A204.1 (cell line): ENCODE results near the gene GLS2.
"Not testable (repeated sequence)": the region's sequence is repeated elsewhere in the genome, so short reads cannot be mapped to it uniquely, and the experiment has no call there.

ENCODE experiments used
- FAIRE-seq: peaks from 2 replicates; lab custom pipeline; 2012; peaks lifted over from hg19 to GRCh38; lab: Jason Lieb, UNC

Gene GLS2

DNA sequence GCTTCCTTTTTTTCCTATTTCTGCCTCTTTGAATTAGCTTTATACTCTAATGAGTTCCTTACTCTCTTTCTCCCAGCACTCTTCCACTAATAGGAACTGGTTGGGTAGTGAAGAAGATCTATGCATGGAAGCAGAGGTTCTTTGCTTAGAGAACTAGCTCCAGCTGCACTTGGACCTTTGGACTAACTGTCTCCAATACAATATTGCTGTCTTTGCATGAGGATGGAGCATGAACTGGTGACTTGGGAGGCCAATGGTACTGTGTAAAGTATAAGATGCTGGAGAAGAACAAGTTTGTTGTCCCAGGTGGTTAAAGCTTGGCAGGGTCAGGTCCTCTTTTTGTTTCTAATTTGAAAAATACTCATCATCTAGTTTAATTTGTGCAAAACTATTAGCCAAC is 2.4 kb upstream of the GLS2 start:
- no peak for FAIRE-seq

DNA sequence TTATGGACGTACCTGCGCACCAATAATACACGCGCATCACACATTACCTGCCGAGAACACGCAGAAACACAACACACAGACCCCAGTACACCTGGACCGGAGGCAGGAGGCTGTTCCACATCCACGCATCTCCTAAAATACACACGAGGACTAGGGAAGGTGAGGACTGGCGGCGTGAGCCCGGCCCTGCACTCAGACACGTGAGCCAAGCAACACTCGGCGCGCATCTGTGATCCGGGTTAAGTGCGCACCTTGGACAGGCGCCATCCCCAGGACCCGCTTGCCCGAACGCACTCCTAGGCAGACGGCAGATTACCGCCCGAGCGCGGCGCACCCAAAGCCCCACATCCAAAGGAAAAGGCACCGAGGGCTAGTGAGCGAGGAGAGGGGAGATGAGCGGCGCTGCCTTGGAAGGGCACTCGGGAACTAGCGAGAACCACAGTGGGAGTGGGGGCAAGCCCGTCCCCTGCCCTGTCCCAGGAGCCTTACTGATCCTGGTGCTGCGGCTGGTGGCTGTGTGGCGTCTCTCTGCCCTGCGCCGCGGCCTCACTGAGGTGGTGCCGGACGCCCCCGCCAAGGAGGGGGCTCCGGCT is 417 bp downstream of the GLS2 start:
- no peak for FAIRE-seq

DNA sequence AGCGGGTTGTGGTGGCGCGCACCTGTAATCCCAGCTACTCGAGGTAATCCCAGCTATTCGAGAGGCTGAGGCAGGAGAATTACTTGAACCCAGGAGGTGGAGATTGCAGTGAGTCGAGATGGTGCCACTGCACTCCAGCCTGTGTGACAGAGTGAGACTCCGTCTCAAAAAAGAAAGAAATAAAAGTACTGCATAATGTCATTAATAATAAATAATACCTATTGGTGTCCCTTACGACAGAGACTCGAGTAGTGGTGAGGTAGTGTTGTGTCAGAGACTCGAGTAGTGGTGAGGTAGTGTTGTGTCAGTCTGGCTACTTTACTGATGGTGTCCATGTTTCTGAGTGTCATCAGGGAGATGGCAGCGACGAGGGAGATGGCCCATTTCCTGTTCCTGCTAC is 1.3 kb downstream of the GLS2 start:
- no peak for FAIRE-seq

DNA sequence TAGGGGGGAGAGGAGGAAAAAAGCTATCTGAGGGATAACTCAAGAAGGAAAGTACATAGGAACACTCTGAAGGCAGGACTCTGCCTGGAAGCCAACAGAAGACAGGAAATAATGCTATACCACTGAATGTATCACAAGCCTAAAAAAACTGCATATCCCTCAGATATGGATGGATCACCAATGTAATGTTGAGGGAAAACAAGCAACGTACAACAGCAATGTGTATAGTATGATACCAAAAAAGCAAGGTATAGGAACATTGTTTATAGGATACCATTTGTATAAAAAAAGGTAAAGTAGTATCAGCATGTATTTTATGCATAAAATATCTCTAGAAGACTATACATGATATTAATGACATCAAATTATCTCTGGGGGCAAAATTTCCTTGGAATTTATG is 3.4 kb downstream of the GLS2 start:
- no peak for FAIRE-seq

DNA sequence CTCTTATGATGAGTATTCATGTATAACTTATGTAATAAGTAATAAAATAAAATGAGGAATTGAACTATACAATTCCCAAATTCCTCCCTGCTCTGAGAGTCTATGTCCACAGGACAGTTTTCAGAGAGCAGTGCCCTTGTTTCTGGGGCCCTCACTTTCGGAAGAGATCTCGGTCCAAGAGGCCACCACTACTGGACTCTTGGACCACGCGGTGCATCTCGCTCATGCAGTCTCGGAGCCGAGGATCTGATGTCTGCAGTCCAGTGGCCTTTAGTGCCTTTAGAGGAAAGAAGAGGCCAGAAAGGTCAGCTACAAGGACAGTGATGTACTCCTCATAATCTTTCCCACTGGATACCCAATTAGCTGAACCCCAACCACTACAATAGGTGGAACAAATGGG is 8.3 kb downstream of the GLS2 start:
- FAIRE-seq: no peak

DNA sequence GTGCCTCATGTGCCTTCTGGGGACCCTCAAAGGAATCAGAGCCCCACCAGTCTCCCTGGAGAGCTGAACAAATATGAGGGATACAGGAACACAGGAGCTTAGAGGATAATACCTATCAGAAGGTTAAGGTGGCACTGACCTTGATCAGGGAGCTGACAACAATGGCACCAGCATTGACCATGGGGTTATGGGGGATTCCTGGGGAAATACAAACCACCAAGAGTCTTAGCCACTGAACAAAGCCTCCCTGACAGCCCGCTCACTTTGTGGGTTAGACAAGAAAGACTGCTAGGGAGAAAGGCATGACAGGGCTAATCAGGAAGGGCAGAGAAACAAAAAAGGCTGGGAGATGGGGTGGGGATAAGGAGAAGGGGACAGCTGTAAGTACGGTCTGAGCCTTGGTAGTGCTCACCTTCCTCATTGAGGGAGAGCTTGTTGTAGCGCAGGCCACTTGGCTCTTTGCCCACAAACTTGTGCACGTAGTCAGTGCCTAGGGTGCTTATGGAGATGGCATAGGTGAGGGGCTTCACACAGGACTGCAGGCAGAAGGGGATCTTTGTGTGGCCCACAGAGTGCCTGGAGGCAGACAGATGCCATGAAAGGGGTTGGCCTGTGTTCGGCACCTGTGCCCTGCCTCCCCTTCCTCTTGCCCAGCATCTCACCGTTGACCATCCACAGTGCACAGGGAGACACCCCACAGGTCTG is 10.3 kb downstream of the GLS2 start:
- no peak for FAIRE-seq

DNA sequence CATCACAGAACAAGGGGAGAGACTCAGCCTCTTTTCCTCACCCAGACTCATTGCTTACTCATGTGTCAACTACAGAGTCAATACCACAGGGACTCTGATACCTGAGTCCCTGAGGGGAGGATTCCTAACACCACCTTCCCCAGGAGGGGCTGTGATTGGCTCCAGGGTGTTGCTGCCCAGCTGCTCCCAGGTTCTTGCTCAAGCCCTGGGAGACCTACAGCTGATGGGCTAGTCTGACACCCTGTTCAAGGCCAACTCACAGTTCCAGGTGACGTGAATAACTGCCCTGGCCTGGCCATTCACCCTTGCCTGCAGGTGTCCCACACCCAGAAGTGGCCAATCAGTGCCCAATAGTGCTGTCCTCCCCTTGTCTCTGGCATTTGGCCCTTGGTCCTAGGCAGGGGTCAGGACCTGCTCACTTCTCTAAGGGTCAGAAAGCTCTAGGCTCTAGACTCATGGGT is 11.0 kb downstream of the GLS2 start:
- FAIRE-seq: no peak

DNA sequence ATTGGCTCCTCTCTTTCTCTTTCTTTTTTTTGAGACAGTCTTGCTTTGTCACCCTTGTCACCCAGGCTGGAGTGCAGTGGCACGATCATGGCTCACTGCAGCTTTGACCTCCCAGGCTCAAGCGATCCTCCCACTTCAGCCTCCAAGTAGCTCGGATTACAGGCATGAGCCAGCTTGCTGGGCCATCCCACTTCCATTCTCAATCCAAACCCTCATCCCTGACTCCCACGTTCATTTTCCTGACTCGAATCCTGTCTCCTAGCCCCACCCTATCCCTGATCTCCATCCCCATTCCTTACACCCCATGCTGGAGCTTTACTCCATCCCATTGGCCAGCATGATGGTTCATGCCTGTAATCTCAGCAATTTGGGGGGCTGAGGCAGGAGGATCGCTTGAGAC is 11.8 kb downstream of the GLS2 start:
- no peak for FAIRE-seq

DNA sequence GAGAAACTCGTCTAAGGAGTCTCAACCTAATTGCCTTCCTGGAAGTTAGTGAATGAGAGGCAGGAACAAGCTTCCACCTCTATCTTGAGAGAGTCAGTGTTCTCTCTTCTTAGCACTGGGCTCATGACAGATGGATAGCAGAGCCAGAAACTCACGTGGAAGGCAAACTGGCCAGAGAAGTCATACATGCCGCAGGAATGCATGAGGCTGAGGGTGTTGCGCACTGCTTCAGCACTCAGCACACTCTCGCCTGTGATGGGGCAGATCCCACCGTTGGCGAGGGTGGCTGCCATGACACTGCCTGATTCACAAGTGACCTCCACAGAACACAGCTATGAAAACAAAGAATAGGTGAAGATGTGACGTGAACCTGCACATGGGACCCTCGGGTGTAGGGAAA is 13.6 kb downstream of the GLS2 start:
- no peak for FAIRE-seq

DNA sequence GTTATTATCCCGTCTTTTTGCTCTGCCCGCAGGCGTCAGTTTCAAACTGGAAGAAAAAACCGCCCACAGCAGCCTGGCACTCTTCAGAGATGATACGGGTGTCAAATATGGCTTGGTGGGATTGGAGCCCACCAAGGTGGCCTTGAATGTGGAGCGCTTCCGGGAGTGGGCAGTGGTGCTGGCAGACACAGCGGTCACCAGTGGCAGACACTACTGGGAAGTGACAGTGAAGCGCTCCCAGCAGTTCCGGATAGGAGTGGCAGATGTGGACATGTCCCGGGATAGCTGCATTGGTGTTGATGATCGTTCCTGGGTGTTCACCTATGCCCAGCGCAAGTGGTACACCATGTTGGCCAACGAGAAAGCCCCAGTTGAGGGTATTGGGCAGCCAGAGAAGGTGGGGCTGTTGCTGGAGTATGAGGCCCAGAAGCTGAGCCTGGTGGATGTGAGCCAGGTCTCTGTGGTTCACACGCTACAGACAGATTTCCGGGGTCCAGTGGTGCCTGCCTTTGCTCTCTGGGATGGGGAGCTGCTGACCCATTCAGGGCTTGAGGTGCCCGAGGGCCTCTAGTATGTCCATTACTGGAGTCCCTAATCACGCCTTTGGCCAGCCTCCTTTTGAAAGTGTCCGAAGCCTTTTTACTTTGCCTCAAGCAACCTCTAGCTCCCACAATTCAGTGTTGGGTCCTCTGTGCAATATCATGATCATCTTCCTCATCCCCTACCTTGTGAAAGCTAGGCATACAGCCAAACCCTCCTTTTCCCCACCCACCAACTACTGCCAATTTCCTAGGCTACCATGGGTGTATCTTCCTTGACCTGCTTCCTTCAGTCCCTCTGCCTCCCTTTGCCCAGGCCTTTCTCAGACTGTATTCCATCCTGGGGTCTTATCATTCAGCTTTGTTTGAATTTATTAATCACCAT is 18.7 kb downstream of the GLS2 start:
- no peak for FAIRE-seq

DNA sequence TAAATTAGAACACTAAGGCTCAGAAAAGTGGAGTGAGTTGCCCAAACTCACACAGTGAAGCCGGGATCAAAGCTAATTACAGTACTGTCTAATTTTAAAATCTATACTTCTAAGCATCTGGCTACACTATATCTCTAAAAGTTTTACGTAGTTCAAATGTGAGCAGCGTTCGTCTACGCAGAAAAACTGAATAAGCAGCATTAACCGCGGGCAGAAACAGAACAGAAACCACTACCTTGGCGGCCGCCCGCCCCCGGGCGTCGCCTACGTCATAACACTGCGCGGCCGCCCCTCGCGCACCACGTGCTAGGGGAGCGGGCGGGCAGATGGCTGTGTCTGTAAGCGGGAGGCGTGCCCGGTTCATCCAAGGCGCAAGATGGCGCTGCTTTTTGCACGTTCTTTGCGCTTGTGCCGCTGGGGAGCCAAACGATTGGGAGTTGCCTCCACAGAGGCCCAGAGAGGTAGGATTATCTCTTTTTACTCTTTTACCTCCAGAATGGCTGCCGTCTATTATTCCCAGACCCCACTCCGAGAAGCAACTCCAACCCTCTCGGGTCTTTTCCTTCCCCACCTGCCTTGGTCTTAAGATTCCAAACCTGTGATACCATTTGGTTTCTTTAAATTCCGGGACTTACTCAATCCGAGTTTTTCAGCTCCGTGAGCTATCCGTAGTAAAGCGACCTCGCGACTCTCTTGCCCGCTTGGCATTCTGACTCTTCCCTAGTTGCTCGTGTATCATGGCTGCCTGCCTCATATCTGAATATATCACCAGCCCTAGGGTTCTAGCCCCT is 19.6 kb downstream of the GLS2 start, which contains the start of gene SPRYD4:
Gene SPRYD4, plus strand, starts transcription at position 363 of the 791 bp plus-strand sequence. Its CDS starts 14 bp downstream, at position 377.
- peak; percentile 68 for FAIRE-seq

DNA sequence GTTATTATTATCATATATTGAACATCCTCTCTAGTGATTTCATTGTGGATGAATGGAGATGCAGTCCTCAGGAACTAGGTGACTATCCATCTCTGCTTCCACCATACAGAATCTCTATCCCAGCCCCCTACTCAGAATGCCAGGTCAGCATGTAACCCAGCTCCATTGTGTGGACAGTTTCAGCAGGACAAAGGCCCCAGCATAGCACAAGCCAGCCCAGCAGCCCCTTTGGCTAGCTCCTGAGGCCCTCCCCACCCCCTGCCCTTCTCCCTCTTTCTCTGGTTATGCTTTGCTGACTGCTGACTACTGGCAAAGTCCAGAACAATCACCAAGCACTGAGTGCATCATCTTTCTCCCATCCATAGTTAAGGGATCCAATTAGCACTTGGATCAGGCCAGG is 25.4 kb downstream of the GLS2 start:
- FAIRE-seq: no peak

DNA sequence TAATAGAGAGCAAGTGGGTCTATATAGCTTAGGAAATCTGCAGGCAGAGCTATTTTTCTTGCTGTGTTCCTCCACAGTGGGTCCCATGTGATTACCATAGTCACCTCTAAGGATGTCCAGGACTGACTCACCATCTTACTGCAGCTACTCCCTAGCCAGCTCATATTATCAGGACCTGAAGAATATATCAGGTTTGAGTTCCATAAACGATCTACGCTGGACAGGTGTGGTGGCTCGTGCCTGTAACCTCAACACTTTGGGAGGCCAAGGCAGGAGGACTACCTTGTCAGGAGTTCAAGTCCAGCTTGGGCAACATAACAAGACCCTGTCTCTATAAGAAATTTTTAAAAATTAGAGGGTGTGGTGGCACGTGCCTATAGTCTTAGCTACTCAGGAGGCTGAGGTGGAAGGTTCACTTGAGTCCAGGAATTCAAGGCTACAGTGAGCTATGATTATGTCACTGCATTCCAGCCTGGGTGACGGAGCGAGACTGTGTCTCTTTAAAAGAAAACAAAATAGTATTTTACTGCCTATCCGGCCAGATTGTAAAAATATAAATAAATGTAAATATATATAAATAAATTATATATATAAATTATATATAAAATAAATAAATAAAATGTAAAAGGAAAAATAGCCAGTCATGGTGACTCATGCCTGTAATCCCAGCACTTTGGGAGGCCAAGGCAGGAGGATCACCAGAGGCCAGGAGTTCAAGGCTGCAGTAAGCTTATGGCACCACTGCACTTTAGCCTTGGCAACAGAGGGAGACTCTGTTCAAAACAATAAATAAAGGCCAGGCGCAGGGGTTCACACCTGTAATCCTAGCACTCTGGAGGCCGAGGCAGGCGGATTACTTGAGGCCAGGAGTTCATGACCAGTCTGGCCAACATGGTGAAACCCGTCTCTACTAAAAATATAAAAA is 26.5 kb downstream of the GLS2 start:
- FAIRE-seq: no peak

DNA sequence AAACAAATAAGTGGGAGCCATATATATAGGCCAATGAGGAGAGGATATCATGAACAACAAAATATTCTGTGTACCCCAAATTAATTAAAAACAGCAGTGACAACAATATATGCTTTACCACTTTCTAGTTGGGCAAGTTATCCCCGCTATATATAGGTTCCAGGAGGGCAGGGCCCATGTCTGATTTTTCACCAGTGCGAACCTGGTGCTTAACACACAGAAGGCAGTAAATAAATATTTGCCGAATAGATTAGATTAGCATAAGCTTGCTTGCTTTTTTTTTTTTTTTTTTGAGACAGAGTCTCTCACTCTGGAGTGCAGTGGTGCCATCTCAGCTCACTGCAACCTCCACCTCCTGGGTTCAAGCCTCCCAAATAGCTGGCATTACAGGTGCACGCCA is 30.1 kb downstream of the GLS2 start:
- FAIRE-seq: no peak

DNA sequence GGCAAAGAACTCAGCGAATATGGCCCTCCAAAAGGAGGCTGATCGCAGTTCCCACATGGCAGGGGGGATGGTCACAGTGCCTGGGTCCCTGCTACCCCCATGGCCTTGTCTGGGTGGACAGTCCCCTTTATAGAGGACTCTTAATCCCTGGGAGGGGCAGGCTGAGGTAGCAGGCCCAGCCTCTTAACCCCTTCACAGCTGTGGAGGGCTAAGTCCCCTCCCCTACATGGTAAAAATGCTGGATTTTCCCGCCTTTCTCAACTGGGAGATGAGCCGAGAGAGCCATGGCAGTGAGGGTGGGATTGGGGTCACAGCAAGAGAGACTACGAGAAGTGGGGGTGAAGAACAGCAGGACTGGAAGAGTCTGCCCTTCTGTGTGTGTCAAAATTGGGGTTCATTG is 33.4 kb downstream of the GLS2 start, which contains the start of gene MIP:
Gene MIP, minus strand, starts transcription at position 101 of the 400 bp plus-strand sequence. Its CDS starts 44 bp downstream, at position 57.
- FAIRE-seq: no peak

DNA sequence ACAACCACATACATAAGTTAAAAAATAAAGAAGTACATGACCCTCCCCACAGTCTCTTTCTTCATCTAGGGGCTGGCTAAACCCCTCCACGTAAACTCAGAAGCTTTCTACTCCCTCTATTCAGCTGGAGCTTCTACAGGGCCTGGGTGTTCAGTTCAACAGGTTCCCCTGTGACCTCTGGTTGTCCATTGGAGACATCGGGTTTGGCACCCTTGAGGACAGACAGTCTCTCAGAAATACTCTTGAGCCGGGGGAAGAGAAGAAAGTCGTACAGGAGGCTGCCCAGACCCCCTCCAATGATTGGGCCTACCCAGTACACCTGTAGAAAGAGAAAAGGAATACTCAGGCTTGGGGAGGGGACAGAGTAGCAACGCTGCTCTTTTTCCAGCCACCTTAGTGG is 36.8 kb downstream of the GLS2 start:
- no peak for FAIRE-seq

DNA sequence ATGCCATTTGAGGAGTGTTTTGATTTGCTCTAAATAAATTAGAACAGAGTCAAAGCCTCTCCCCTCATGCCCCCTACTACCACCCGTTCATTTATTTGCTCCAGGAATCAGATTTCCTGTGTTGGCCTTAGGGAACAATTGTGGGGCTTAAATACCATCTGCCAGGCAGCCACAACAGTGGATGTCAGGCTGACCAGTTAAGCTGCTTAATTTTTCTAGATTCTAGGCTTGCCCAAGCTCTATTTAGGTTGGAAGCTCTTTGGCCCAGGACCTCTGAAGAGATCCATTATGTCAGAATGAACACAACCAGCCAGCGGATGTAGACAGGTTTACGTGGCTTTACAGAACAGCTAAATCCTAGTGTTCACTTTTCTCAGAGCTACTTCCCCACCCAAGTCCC is 37.7 kb downstream of the GLS2 start:
- no peak for FAIRE-seq

DNA sequence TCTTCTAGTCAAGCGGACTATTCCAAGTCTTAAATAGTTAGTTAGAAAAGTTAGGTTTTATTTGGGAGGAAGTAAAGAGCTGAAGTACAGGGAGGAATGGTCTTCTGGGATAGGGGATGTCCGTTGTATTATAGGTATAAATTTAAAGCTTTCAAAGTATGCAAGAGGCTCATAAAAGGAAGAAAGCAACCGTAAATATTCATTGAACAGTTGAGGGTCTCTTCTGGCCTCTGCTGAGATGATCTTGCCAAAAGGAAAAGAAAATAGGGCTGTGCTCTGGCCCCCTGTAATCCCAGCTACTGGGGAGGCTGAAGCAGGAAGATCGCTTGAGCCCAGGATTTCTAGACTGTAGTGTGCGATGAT is 38.4 kb downstream of the GLS2 start:
- no peak for FAIRE-seq

DNA sequence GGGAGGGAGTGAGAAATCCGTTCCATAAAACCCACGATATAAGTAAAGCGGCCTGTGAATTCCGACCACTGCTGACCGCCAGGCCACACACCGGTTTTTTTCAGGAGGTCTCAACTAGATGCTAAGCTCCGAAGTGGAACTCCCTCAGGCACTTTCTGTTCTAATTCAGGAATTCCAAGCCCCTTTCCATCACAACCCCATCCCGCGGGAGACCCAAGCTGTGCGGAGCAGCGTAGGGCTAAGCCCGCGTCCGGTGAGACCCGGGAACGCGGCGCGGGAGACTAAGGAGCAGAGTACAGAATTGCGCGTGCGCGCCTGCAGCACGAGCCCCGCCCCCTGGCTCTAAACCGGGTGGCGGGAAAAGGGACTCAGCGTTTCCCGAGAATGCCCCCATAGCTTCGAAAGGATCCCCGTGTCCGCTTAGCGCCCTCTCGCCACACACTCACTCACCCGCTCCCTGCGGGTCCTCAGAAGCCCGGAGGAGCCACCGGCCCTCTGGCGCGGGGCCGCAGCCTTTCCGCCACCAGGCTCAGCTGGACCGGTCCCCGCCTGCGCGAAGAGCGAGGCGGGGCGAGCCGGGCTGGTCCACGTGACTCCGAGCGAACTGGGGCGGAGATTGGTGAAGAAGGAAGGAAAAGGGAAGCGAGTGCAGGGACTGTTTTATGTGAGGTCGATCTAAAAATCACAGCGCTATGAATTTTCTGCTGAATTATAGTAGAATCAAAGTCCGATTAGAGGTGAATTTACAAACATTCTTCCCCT is 38.9 kb downstream of the GLS2 start, which contains the start of gene TIMELESS:
Gene TIMELESS, minus strand, starts transcription at position 567 of the 762 bp plus-strand sequence. CDS start 15,256 bp downstream, outside the sequence.
- FAIRE-seq: peak; percentile 9

DNA sequence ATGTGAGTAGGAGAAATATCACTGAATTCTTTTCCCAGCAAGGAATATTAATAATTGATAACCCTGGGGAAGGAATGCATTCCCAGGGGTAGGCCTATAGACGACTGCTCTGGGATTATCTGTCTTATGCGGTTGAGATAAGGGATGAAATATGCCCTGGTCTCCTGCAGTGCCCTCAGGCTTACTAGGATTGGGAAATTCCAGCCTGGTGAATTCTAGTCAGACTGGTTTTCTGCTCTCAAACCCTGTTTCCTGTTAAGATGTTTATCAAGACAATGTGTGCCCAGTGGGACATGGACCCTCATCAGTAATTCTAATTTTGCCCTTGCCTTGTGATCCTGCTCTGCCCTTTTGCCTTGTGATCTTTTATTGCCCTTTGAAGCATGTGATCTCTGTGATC is 44.8 kb downstream of the GLS2 start:
- FAIRE-seq: not testable (repeated sequence)
